Right renal cortex interstitium (tissue), 3 donors: ENCODE measurements around the gene ROGDI. TPM values are rescaled to one million over a fixed set of nuclear protein-coding genes. Genes with fewer than 3 reads are reported as not detected.
"Not testable (repeated sequence)": the region's sequence is repeated elsewhere in the genome, so short reads cannot be mapped to it uniquely, and the experiment has no call there.

Experiments used
- DNase-seq, 3 donors: peaks; one replicate each; pipeline ENCODE4 v3.0.0-alpha.2; 2013; ENCODE audit warnings: low read depth in 3 of 3, low spot score in 2 of 3
- polyA plus RNA-seq, 3 donors: library from polyadenylated mRNA; unstranded; fragments of 120-200 nt; gene quantifications; one replicate each; pipeline ENCODE4 v1.2.1, GENCODE V29; 2013; ENCODE audit not compliant: insufficient read length in 3 of 3

Gene ROGDI
- polyA plus RNA-seq, 3 donors = 29.0 to 32.3 (median 31.4) TPM

DNA sequence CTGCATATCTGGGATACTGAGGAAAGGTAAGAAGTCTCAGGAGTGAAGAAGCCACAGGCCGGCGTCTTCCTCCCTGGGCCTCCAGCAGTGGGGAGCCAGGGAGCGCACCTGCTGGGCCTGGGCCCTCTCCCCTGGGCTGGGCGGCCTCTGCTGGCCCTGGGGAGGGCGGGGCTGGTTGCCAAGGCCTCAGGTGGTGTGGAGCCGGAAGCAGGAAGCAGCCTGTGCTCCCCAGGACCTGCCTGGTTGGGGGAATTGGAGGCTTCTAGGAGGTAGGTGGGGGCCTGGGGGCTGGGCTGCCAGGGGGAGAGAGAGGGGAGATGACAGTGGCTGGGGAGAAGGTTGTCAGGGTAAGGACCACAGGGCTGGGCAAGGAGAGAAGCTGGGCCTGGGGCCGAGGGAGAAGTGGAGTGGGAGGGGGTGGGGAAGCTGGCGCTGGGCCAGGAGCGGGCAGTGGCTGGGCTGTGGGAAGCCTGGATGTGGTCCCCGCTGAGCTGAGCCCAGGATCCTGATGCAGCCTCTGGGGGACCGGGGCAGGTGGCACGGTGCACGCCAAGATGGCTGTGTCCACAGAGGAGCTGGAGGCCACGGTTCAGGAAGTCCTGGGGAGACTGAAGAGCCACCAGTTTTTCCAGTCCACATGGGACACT is 7.1 kb downstream of the ROGDI start, which contains the start of gene SMIM22:
SMIM22 (plus strand) TSS at position 189 of the 647 bp plus-strand sequence; CDS start at position 555, 366 bp downstream.
- no peak for DNase-seq

DNA sequence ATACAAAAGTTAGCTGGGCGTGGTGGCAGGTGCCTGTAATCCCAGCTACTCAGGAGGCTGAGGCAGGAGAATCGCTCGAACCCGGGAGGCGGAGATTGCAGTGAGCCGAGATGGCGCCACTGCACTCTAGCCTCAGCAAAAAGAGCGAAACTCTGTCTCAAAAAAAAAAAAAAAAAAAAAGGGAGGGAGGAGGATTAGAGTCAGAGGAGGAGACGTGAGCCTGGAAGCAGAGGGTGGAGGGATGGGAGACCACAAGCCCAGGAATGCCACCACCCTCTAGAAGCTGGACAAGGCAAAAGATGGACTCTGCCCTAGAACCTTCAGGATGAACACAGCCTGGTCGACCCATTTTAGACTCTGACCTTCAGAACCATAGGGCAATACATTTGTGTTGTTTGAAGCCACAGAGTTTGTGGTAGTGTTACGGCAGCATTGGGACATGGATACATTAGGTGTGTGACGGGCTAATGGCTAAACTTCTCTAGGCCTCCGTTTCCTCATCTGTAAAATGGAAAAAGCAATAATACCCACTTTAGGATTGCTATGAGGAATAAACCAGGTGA is 9.4 kb downstream of the ROGDI start:
- DNase-seq = no peak

DNA sequence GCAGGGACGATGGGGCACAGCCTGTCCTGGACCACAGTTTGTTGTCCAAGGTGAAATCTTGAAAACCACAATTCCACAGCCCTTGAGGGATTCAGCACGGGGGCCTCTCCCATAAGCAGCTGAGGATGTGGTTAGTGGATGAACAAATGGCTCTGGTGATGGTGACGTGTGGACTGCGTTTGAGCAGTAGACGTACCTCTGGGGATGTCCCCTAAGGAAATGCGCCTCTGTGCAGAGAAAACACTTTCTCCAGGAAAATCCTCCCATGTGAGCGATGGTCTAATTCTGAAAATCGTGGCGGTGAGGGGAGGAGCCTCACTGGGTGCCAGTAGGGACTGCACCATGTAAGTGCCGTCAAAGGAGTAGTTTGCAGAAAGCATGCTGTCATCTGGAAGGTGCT is 11.6 kb downstream of the ROGDI start:
- no peak for DNase-seq

DNA sequence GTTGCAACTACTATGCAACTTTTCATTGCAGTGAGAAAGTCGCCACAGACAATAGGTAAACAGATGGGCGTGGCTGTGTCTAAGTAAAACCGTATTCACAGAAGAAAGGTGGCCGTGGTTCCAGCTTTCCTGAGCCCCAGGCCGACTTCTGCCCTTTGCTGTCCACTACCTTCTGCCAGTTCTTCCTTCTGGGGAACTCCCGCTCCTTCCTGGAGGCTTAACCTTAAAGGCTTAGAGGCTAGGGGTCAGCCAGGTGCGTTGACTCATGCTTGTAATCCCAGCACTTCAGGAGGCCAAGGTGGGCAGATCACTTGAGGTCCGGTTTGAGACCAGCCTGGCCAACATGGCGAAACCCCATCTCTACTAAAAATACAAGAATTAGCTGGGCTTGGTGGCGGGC is 12.2 kb downstream of the ROGDI start:
- DNase-seq = no peak

DNA sequence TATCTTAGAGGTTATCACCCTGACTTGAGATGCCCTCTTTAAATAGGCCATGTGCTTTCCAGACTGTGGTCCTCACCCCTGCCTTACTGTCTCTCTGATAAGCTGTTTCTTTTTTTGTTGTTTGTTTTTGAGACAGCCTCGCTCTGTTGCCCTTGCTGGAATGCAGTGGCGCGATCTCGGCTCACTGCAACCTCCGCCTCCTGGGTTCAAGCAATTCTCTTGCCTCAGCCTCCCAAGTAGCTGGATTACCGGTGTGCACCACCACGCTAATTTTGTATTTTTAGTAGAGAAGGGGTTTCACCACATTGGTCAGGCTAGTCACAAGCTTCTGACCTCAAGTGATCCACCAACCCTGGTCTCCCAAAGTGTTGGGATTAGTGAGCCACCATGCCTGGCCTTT is 13.5 kb downstream of the ROGDI start:
- DNase-seq = no peak

DNA sequence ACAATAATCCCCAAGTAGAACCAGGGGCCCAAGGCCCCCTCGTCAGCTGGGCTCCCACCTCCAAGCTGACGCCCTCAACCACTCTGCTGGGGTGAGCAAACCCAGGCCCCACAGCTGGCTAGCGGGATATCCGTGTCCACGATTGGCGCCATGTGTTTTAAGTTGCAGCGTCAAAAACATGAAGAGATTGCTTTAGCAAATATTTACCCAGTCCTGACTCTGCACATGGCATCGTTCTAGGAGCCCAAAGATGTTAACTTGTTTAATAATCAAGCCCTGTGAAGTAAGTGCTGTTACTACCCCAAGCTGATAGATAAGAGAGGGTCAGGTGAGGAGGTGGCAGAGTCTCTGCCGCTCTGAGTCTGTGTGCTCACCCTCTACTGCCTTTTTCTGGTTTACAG is 13.9 kb downstream of the ROGDI start:
- no peak for DNase-seq

DNA sequence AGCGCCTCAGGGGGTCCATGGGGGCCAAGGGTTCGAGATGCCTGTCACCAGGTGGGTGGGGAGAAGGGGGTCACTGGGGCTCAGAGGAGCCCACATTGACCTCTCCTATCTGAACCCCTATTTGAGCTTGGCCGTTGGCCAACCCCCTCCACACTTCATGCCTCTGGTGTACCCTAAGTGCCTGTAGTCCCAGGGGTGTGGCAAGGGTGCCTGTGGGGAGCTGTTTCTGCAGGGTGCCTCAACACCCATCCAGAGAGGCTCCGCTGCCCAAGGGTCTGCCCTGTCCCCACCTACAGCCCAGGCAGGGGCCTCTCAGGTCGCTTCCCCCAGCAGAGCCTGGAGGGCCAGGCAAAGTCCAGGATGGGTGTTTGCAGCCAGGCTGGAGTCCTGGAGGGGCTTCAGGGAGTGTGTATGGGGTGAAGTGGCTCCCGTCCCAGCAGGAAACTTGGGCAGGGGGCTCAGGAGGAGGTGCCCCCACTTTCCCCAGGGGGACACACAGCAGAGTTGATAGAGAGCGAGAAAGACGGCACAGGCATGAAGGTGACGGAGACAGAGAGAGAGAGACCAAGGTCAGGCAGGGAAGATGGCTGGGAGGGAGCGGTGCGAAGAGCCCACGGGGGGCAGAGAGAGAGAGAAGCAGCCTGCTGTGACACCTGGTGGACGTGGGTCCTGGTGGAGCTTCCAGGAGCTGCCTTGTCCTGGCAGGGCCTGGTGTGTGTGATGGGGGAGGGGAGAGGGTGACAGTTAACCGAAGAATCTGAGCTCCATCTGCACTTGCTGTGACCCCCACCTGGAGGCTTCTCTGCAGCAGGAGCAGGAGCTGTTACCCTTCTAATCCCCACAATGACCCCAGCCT is 14.6 kb downstream of the ROGDI start, which contains the start of gene SEPTIN12:
SEPTIN12 (minus strand) TSS at position 719 of the 856 bp plus-strand sequence; CDS start at position 19, 700 bp downstream.
- no peak for DNase-seq

DNA sequence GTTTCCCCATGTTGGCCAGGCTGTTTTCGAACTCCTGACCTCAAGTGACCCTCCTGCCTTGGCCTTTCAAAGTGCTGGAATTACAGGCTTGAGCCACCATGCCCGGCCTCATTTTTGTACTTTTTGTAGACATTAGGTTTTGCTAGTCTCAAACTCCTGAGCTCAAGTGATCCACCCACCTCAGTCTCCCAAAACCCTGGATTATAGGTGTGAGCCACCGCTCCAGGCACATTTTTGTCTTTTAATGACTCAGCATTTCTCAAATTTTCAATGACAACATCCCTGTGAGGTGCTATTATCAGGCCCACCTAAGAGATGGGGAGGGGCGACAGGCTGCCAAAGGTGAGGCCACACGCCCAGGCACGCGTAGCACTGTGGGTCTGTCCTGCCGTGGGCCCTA is 15.4 kb downstream of the ROGDI start:
- no peak for DNase-seq

DNA sequence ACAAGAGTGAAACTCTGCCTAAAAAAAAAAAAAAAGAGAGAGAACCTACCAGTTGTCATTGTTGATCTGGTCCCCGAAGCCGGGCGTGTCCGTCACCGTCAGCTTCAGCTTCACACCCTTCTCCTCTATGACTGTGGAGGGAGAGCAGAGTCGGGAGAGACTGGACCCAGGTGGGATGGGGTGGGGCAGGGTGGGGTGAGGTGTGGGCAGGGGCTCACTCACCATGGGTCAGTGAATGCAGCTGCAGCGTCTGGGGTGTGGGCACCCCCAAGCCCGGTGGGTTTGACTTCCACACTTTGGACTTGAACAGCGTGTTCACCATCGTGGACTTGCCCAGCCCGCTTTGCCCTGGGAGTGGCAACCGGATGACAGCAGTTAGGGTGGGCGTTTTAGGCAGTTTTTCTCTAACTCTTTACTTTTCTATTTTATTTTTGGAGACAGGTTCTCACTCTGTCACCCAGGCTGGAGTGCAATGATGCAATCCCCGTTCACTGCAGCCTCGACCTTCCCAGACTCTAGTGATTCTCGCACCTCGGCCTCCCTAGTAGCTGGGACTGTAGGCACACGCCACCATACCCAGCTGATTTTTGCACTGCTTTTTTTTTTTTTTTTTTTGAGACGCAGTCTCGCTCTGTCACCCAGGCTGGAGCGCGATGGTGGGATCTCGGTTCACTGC is 16.5 kb downstream of the ROGDI start:
- DNase-seq = no peak

DNA sequence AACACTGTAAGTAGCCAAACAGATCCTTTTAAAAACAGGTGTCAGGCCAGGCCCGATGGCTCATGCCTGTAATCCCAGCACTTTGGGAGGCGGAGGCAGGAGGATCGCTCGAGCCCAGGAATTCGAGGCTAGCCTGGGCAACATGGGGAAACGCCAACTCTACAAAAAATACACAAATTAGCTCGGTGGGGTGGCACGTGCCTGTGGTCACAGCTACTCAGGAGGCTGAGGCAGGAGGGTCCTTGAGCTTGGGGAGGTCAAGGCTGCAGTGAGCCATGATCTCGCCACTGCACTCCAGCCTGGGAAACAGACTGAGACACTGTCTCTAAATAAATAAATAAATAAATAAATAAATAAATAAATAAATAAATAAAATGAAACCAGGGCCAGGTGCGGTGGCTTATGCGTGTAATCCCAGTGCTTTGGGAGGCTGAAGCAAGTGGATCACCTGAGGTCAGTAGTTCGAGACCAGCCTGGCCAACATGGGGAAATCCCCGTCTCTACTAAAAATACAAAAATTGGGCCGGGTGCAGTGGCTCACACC is 17.9 kb downstream of the ROGDI start:
- DNase-seq = not testable (repeated sequence)

DNA sequence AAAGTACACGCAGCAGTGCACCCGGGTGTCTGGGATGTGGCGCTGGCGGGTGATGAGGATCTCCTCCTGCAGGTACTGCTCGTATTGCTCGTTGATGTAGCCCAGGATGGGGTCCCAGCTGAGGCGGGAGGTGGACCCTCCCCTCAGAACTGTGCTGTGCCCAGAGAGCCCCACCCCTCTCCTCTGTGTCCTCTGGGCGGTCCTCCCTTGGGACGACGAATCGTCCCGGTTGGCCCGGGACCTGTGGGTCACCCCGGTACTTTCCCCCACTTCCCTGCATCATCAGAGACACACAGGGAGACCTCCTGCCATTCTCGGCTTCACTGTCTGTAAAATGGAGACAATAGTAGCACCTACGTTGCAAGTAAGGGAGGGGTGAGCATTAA is 18.5 kb downstream of the ROGDI start:
- DNase-seq = no peak

DNA sequence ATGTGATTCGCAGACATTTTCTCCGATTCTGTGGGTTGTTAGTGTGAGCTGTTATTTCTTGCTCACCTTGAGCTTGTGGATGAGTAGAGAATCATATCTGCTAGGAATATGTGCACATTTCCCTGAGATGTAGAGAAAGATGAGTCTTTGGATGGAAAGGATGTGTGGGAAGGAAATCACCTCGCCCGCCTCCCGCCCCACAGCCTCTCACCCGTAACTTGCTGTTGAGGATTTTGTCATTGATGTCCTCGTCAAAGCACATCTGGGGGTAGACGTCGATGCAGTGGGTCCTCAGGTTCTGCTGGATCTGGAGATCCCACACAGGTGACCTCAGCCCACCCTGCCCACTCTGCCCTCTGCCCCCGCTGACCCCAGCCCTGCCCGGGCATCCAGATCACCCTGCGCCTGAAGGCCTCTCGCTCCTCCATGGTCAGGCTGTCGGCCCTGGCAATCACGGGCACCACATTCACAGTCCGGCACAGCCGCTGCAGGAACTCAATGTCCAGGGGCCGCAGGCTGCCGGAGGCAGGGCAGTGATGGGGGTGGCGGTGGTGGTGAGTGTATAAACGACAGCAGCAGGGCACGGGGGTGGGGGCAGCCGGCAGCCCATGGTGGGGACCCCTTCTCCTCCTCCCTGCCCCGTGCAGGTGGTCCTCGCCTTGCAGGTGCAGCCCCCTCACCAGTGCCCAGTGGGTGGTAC is 19.0 kb downstream of the ROGDI start:
- DNase-seq = no peak

DNA sequence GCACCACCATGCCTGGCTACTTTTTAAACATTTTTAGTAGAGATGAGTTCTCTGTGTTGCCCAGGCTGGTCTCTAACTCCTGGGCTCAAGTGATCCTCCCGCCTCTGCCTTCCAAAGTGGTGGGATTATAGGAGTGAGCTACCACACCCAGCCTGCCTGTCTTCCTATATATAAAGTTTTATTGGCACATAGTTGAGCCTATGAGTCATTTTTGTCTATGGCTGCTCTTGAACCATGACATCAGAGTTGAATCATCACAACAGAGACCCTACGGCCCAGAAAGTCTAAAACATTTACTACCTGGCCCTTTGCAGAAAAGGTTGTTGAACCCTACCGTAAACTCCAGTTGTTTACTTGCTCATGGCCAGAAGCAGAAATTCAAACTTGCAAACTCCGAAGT is 22.2 kb downstream of the ROGDI start:
- DNase-seq = no peak

DNA sequence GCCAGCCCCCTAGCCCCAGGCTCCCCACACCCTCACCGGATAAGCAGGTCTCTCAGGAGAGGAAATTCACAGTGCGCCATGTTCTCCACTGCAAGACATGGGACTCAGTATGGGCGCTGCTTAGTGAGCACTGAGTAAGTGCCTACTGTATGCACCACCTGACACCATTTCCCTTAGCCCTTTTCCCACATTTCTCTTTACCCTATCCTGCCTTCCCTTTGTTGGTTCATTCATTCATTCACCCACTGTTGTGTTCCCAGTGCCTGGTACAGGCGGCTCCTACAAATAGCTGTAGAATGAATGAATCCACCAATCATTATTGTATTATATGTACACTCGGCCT is 24.4 kb downstream of the ROGDI start:
- DNase-seq = no peak

DNA sequence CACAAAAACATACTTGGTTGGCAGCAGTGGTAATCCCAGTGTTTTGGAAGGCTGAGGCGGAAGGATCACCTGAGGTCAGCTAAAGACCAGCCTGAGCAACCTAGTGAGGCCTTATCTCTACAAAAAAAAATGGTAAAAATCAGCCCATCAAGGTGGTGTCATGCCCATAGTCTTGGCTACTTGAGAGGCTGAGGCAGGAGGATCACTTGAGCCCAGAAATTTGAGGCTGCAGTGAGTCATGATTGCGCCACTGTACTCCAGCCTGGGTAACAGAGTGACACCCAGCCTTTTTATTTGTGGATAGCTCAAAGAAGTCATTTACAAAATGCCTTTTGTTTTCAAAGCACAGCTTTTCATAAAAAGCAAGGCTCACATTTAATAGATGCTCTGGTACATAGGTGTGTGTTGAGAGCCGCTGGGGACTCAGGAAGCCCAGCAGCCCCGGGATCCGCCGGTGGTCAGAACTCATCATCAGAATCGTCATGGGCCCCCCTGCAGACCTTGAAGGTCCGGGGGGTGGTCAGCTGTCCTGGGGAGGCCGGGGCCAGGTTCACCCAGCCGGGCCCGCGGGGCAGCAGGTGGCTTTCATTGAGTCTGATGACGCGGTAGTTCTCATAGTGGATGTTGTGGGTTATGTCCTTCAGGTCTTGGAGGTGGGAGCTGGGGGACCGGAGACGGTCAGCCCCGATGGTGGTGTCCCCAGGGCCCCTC is 24.9 kb downstream of the ROGDI start:
- no peak for DNase-seq

DNA sequence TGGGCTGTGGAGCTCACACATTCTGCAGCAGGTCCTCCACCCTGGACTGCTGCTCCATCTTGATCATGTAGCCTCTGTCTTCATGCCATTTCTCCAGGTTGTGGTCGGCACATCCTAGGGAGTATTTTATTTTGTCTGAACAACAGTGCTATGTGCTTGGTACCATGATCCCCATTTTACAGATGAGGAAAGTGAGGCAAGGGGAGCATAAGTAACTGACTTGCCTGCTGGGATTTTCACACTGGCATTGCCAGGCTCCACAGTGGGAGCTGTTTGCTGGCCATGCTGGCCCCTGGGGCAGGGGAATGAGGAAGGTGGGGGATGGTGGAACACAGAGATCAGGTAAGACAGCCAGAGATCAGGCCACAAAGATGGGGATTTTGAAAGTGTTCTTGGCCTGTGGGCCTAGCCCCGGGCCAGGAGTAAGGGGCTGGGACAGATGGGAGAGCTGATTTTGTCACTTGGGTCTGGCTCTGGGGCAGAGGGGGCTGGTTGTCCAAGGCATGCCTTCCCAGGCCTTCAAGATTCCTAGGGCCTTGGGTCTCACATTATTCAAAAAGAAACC is 26.2 kb downstream of the ROGDI start:
- DNase-seq = no peak

DNA sequence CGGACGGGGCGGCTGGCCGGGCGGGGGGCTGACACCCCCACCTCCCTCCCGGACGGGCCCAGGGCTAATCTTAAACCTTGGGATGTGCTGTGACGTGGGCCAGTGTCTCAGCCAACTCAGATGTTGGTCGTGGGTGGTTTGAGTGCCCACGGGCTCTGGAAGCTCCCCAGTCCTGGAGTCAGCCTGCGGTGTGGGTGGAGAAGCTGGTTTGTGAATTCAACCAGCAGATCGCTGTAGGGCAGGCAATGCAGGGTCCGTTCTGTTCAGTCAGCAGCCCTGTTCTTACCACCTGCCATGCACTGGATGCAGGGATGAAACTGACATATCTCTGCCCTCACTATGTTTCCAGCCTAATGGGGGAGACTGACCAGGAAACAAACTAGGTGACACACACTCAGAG is 27.4 kb downstream of the ROGDI start:
- no peak for DNase-seq

DNA sequence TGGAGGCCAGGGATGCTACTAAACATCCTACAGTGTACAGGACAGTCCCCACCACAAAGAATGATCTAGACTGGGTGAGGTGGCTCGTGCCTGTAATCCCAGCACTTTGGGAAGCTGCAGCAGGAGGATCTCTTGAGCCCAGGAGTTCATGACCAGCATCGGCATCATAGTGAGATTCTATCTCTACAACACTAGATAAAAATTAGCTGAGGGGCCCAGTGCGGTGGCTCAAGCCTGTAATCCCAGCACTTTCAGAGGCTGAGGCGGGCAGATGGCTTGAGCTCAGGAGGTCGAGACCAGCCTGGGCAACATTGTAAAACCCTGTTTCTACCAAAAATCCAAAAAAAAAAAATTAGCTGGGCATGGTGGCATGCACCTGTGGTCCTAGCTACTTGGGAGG is 30.1 kb downstream of the ROGDI start:
- DNase-seq = no peak

DNA sequence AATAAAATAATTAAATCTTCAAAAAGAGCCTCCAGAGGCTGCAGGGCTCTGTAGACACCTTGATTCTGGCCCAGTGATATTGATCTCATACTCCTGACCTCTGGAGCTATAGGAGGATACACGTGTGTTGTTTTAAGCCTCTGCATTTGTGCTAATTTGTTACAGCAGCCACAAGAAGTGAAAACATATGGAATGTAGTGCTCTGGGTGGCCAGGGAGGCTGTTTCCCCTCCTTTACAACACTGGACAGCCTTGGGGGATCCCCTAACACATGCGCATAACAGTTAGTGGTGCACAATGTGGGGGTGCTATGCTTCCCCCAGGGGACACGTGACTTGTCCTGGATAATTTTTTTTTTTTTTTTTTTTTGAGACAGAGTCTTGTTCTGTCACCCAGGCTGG is 30.8 kb downstream of the ROGDI start:
- no peak for DNase-seq

DNA sequence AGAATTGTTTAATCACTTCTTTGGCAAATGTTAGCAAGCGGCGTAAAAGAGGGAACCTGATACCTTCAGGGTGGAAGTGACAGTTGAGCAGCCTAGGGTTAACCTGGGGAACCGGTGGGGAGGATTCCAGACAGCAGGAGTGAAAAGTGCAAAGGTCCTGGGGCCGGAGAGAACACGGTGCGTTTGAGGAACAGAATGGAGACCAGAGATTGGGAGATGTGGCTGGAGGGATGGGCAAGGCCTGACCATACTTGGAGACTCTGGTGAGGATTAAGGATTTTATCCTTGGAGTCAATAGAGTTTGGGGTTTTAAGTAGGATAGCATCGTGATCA is 33.2 kb downstream of the ROGDI start:
- no peak for DNase-seq
